IPS DF 4.7 (cell line): ENCODE measurements around the gene TLE6.
A peak's percentile ranks its signal among the peaks of the same experiment; 100 is the strongest.
"Not testable (repeated sequence)": the region's sequence is repeated elsewhere in the genome, so short reads cannot be mapped to it uniquely, and the experiment has no call there.

Source experiments
- DNase-seq: peaks from one replicate; pipeline ENCODE4 v3.0.0-alpha.2; 2013; ENCODE audit warnings: low spot score; ENCODE audit errors: extremely low read depth

TLE6 gene

GRCh38 chr19:2977001-2977745 lies at the start of gene TLE6:
TLE6 (plus strand) TSS chr19:2977564; CDS start chr19:2978234, 670 bp downstream.
- DNase-seq: peak; percentile 78

GRCh38 chr19:2933490-2933910 lies 43.9 kb upstream of the TLE6 start:
- no peak for DNase-seq

- not testable (repeated sequence) for DNase-seq
These were observed 41.5 kb upstream of the TLE6 start for GRCh38 chr19:2935863-2936262.

- no peak for DNase-seq
These were observed 34.3 kb upstream of the TLE6 start for GRCh38 chr19:2942928-2943640.

- DNase-seq: no peak
These were observed 33.0 kb upstream of the TLE6 start for GRCh38 chr19:2944403-2944774.

GRCh38 chr19:2944775-2945574 lies 32.4 kb upstream of the TLE6 start, which contains the start of gene ZNF77:
ZNF77 (minus strand) TSS chr19:2944971; CDS start chr19:2944840, 131 bp downstream.
- DNase-seq: peak; percentile 95

- DNase-seq: no peak
These were observed 31.7 kb upstream of the TLE6 start for GRCh38 chr19:2945575-2946184.

GRCh38 chr19:2949939-2950285 lies 27.5 kb upstream of the TLE6 start:
- no peak for DNase-seq

GRCh38 chr19:2950286-2951124 lies 26.9 kb upstream of the TLE6 start:
- peak; percentile 96 for DNase-seq

GRCh38 chr19:2952953-2953481 lies 24.3 kb upstream of the TLE6 start:
- no peak for DNase-seq

- DNase-seq: no peak
These were observed 20.2 kb upstream of the TLE6 start for GRCh38 chr19:2957160-2957559.

GRCh38 chr19:2960120-2960519 lies 17.2 kb upstream of the TLE6 start:
- no peak for DNase-seq

- DNase-seq: no peak
These were observed 15.2 kb upstream of the TLE6 start for GRCh38 chr19:2962018-2962670.

GRCh38 chr19:2963122-2963521 lies 14.2 kb upstream of the TLE6 start:
- no peak for DNase-seq

- not testable (repeated sequence) for DNase-seq
These were observed 13.7 kb upstream of the TLE6 start for GRCh38 chr19:2963631-2964030.

- no peak for DNase-seq
These were observed 12.5 kb upstream of the TLE6 start for GRCh38 chr19:2964874-2965273.

- no peak for DNase-seq
These were observed 9.4 kb upstream of the TLE6 start for GRCh38 chr19:2967972-2968371.

- DNase-seq: no peak
These were observed 8.3 kb upstream of the TLE6 start for GRCh38 chr19:2969104-2969504.

- no peak for DNase-seq
These were observed 7.0 kb upstream of the TLE6 start for GRCh38 chr19:2970201-2970835.
